Measurements from ENCODE around the gene RAD21L1. TPM values are rescaled to one million over a fixed set of nuclear protein-coding genes. Genes with fewer than 3 reads are reported as not detected.

RAD21L1 gene
- polyA plus RNA-seq, 2 of the 4 experiments (the other 2 are of a cell fraction) = not detected

DNA sequence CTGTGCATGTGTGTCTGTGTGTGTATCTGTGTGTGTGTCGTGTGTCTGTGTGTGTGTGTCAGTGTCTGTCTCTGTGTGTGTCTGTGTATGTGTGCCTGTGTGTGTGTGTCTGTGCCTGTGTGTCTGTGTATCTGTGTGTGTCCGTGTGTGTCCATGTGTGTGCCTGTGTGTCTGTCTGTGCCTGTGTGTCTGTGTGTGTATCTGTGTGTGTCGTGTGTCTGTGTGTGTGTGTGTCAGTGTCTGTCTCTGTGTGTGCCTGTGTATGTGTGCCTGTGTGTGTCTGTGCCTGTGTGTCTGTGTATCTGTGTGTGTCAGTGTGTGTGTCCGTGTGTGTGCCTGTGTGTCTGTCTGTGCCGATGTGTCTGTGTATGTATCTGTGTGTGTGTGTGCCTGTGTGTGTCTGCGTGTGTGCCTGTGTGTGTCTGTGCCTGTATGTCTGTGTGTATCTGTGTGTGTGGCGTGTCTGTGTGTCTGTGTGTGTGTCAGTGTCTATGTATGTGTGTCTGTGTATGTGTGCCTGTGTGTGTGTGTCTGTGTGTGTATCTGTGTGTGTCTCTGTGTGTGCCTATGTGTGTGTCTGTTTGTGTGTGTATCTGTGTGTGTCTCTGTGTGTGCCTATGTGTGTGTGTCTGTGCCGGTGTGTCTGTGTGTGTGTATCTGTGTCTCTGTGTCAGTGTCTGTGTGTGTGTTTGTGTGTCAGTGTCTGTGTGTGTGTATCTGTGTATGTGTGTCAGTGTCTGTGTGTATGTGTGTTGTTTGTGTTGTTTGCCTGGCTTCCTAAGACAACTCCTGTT lies 51.9 kb downstream of the RAD21L1 start:
- no peak overlapping the region for H3K4me3 ChIP-seq
- 86% methylated on average over 8 of the region's 8 CpGs for WGBS (ENCODE audit: missing lambda C conversion rate)
- DNase-seq (ENCODE audit: low read depth in 1 of 2, low spot score in 1 of 2) (no peak), FAIRE-seq (peak; percentile 51), ATAC-seq (no peak)
- H3K9me3 ChIP-seq = no peaks in the 10 kb centered on the region
- TF ChIP-seq HEYL (CRISPR knock-in tag; IDR thresholded peaks at IDR 0.05) = no peak
- no peak for TF ChIP-seq JUN (IDR thresholded peaks at IDR 0.05)
- TF ChIP-seq MAZ (IDR thresholded peaks at IDR 0.05; ENCODE audit: borderline replicate concordance, low read depth, low read length) = no peak
- no peak for TF ChIP-seq SMC3 (IDR thresholded peaks at IDR 0.05)
- no peak for TF ChIP-seq HOXA7 (CRISPR knock-in tag; IDR thresholded peaks at IDR 0.05)
- no peak for TF ChIP-seq MAX (IDR thresholded peaks at IDR 0.05)
- H3K4me2 ChIP-seq = no peak overlapping the region
- CTCF ChIA-PET = no interaction called here
- POLR2A ChIA-PET = no interaction called here
- no peak overlapping the region for H3K27ac ChIP-seq
- H3K4me1 ChIP-seq = no peaks in the 10 kb centered on the region

DNA sequence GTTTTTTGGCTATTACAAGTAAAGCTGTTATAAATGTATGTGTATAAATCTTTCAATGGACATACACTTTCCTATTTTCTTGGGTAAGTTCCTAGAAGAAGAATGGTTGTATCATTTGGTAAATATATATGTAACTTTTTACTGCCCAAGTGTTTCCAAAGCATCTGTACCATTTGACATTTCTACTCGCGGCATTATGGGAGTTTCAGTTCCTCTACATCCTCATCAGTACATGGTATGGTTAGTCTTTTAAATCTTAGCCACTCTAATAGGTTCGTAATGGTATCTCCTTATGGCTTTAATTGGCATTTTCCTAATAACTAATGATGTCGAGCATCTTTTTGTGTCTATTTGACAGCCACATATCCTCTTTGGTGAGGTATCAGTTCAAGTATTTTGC lies 53.1 kb downstream of the RAD21L1 start:
- 87% methylated on average over 4 of the region's 4 CpGs for WGBS (ENCODE audit: missing lambda C conversion rate)
- FAIRE-seq (no peak), DNase-seq (ENCODE audit: low read depth in 1 of 2, low spot score in 1 of 2) (no peak), ATAC-seq (no peak)
- ChIA-PET CTCF (no interaction called here), POLR2A (no interaction called here)
- H3K4me1 ChIP-seq = no peaks in the 10 kb centered on the region
- H3K4me3 ChIP-seq = no peak overlapping the region
- no peak overlapping the region for H3K27ac ChIP-seq
- no peak for TF ChIP-seq TFCP2L1 (CRISPR knock-in tag; IDR thresholded peaks at IDR 0.05)
- TF ChIP-seq E2F6 (IDR thresholded peaks at IDR 0.05; ENCODE audit: borderline replicate concordance, low read depth) = no peak
- no peaks in the 10 kb centered on the region for H3K9me3 ChIP-seq
- no peak overlapping the region for H3K4me2 ChIP-seq

DNA sequence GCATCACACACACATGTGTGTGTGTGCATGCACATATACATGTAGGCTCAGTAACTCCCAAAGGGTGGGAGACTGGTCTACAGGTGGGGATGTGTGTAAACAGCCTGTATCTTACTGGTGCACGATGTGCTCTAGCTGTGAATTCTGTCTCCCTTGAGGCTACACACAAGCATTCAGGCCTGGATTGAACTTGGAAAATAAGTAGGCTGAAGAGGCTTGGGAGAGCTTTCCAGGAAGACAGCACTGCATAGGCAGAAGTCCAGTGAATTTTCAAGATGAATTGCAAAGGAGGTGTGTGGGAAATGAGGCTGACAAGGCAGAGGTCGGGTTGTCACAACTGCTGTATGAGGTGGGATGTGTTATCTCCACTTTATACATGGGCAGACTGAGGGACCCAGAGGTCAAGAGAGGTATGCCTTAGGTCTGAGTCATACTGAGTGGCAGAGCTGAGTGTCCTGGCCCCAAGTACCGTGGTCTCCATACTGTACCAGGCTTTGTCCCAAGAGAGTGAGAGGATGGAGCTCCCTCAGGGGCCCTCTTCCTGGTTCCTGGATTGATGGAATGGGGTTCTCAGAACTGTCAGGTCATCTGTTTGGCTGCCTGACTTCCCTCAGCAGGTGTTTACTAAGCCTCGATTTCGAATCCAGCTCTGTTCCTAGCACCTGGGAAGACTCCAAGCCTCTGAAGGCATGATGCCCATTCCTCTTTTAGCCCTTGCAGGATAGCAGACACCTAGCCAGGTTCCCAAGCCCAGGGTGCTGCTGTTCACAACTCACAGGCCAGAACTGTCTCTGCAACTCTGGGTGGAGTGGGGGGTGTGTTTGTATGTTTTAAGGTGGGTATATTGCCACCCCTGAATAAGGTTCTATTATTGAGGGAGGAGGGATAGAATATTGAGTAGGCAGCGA lies 54.6 kb downstream of the RAD21L1 start:
- CTCF ChIA-PET = interaction anchor here (0.6 to 2.6 kb wide), 10 partner anchors 8 to 722 kb away, joined by 3 to 6 read pairs (median 3); no protein-coding TSS in a partner anchor
- POLR2A ChIA-PET = no interaction called here

More for the DNA sequence above, 54.6 kb downstream of the RAD21L1 start:
- FAIRE-seq (peak; percentile 39), ATAC-seq (no peak), DNase-seq (ENCODE audit: low read depth in 1 of 2, low spot score in 1 of 2) (no peak)
- H3K27ac ChIP-seq = no peak overlapping the region
- 73% methylated on average over 6 of the region's 6 CpGs for WGBS (ENCODE audit: missing lambda C conversion rate)
- TF ChIP-seq PHF8 (IDR thresholded peaks at IDR 0.05; ENCODE audit: borderline replicate concordance, low read depth) = no peak
- no peak for TF ChIP-seq EP300 (IDR thresholded peaks at IDR 0.05)
- no peak for TF ChIP-seq TP53 (CRISPR knock-in tag; IDR thresholded peaks at IDR 0.05)
- no peak for TF ChIP-seq SREBF2 (IDR thresholded peaks at IDR 0.05)
- no peak for TF ChIP-seq MYC (IDR thresholded peaks at IDR 0.05; ENCODE audit: borderline replicate concordance, low read length)
- TF ChIP-seq HMGXB4 (CRISPR knock-in tag; IDR thresholded peaks at IDR 0.05; ENCODE audit: borderline replicate concordance) = no peak
- no peak for TF ChIP-seq NFE2L2 (conservative IDR thresholded peaks at IDR 0.05; ENCODE audit: low read length)
- TF ChIP-seq, protein P1, sequence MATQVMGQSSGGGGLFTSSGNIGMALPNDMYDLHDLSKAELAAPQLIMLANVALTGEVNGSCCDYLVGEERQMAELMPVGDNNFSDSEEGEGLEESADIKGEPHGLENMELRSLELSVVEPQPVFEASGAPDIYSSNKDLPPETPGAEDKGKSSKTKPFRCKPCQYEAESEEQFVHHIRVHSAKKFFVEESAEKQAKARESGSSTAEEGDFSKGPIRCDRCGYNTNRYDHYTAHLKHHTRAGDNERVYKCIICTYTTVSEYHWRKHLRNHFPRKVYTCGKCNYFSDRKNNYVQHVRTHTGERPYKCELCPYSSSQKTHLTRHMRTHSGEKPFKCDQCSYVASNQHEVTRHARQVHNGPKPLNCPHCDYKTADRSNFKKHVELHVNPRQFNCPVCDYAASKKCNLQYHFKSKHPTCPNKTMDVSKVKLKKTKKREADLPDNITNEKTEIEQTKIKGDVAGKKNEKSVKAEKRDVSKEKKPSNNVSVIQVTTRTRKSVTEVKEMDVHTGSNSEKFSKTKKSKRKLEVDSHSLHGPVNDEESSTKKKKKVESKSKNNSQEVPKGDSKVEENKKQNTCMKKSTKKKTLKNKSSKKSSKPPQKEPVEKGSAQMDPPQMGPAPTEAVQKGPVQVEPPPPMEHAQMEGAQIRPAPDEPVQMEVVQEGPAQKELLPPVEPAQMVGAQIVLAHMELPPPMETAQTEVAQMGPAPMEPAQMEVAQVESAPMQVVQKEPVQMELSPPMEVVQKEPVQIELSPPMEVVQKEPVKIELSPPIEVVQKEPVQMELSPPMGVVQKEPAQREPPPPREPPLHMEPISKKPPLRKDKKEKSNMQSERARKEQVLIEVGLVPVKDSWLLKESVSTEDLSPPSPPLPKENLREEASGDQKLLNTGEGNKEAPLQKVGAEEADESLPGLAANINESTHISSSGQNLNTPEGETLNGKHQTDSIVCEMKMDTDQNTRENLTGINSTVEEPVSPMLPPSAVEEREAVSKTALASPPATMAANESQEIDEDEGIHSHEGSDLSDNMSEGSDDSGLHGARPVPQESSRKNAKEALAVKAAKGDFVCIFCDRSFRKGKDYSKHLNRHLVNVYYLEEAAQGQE (IDR thresholded peaks at IDR 0.05) = no peak
- no peak for TF ChIP-seq CTCF (IDR thresholded peaks at IDR 0.05)
- no peak for TF ChIP-seq FOSL2 (IDR thresholded peaks at IDR 0.05)
- TF ChIP-seq FOSL2 (CRISPR knock-in tag; IDR thresholded peaks at IDR 0.05) = no peak
- no peak for TF ChIP-seq BCL3 (IDR thresholded peaks at IDR 0.05)
- no peak for TF ChIP-seq EHMT2 (IDR thresholded peaks at IDR 0.05; ENCODE audit: low read depth)
- no peak for TF ChIP-seq RCOR1 (IDR thresholded peaks at IDR 0.05; ENCODE audit: low read depth, low read length)
- H3K4me2 ChIP-seq = no peak overlapping the region
- H3K9me3 ChIP-seq = no peaks in the 10 kb centered on the region
- H3K4me1 ChIP-seq = no peaks in the 10 kb centered on the region
- H3K4me3 ChIP-seq = no peak overlapping the region
